Activated CD8-positive, alpha-beta T cell treated with anti-CD3 and anti-CD28 coated beads for 36 hours (primary cell): ENCODE data around the gene TMEM168. TPM values are rescaled to one million over a fixed set of nuclear protein-coding genes. Genes with fewer than 3 reads are reported as not detected.
"Not testable (repeated sequence)": the region's sequence is repeated elsewhere in the genome, so short reads cannot be mapped to it uniquely, and the experiment has no call there.

Experiments
- ATAC-seq: fragments of 200-7000 bp; cut with Tn5 transposase; one replicate; pipeline ENCODE4 v1.10.0; 2021; ENCODE audit warnings: mild to moderate bottlenecking, moderate library complexity
- CTCF ChIA-PET: fragments of 350-600 bp; sonication (Branson Sonifier 250); formaldehyde crosslinking; loops from one replicate; lab custom pipeline; 2021; ENCODE audit warnings: antibody characterized with exemption; lab: Charles Lee
- POLR2A ChIA-PET: fragments of 350-600 bp; sonication (Branson Sonifier 250); formaldehyde crosslinking; loops from one replicate; lab custom pipeline; 2021; ENCODE audit warnings: antibody characterized with exemption; lab: Charles Lee
- DNase-seq: peaks from one replicate; pipeline ENCODE4 v3.0.0-alpha.2; 2020
- H3K27ac Mint-ChIP-seq: one replicate; pipeline ENCODE4 v1.8.0; 2021; ENCODE audit warnings: mild to moderate bottlenecking, mixed read lengths
- H3K27me3 Mint-ChIP-seq: one replicate; pipeline ENCODE4 v1.8.0; 2021; ENCODE audit warnings: mixed read lengths
- H3K36me3 Mint-ChIP-seq: one replicate; pipeline ENCODE4 v1.8.0; 2021; ENCODE audit warnings: low read depth, mixed read lengths
- H3K4me1 Mint-ChIP-seq: one replicate; pipeline ENCODE4 v1.8.0; 2021; ENCODE audit warnings: low read depth, mixed read lengths
- H3K4me3 Mint-ChIP-seq: one replicate; pipeline ENCODE4 v1.8.0; 2021; ENCODE audit warnings: mild to moderate bottlenecking, moderate library complexity, mixed read lengths
- H3K9me3 Mint-ChIP-seq: one replicate; pipeline ENCODE4 v1.8.0; 2021; ENCODE audit warnings: mixed read lengths
- intact Hi-C: fragments of 100-400 bp; cut with micrococcal nuclease; formaldehyde crosslinking; loops from one replicate; pipeline ENCODE4 v1.10.0; 2022
- total RNA-seq, 2 experiments: library from RNA; stranded (reverse); gene quantifications; one replicate each; pipeline ENCODE4 v1.2.3, GENCODE V29; 2021
- TF ChIP-seq, protein P1 (sequence below): fragments of 200-600 bp; IDR thresholded peaks from one replicate; pipeline ENCODE4 v1.8.0; 2022; ENCODE audit warnings: antibody characterized with exemption, mild to moderate bottlenecking

The TMEM168 gene
- total RNA-seq, 2 experiments from 2014 or later: 15.2 to 15.5 TPM

DNA sequence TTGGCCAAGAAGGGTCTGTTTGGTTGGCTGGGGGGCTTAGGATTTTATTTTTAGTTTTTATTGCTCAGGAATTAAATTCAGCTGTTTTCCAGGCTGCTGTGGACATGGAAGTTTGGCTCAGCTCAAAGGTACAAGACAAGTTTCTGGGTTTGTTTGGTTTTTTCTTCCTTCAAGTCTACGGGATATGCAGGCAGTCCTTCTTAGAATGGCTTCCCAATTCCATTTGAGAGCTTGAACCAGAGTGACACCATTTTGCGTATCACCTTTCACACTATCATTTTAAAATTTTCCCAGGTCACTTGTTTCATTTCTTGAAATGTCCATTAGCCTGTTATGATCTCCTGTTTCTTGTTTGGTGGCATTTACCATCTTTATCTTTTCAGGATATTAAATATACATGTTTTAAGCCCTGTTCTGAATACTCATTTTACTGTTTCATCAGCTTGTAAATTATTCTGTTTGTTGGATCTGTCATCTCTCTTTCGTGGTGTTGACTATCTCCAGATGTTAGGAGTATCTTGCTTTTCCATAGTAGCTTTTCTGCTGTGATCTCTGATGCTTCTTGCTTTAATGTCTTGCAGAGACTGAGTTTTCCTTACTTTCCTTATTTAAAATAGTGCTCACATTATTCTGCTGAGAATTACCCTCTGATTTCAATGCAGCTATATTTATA, 9.4 kb upstream of the TMEM168 start:
- Mint-ChIP-seq H3K27ac (no peak overlapping the region), H3K4me3 (no peak overlapping the region), H3K36me3 (no peaks in the 10 kb centered on the region), H3K9me3 (no peaks in the 10 kb centered on the region), H3K4me1 (peaks cover under 1% of the 10 kb centered on the region), H3K27me3 (no peaks in the 10 kb centered on the region)
- TF ChIP-seq, protein P1, sequence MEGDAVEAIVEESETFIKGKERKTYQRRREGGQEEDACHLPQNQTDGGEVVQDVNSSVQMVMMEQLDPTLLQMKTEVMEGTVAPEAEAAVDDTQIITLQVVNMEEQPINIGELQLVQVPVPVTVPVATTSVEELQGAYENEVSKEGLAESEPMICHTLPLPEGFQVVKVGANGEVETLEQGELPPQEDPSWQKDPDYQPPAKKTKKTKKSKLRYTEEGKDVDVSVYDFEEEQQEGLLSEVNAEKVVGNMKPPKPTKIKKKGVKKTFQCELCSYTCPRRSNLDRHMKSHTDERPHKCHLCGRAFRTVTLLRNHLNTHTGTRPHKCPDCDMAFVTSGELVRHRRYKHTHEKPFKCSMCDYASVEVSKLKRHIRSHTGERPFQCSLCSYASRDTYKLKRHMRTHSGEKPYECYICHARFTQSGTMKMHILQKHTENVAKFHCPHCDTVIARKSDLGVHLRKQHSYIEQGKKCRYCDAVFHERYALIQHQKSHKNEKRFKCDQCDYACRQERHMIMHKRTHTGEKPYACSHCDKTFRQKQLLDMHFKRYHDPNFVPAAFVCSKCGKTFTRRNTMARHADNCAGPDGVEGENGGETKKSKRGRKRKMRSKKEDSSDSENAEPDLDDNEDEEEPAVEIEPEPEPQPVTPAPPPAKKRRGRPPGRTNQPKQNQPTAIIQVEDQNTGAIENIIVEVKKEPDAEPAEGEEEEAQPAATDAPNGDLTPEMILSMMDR: no peak
- ChIA-PET POLR2A (no interaction called here), CTCF (interaction anchor here (1.2 to 2.0 kb wide), 4 partner anchors 8 to 18 kb away, joined by 3 to 7 read pairs (median 4); no protein-coding TSS in a partner anchor)
- DNase-seq (no peak), ATAC-seq (no peak)
- intact Hi-C loops: loop anchor here (10.0 kb wide), 1 partner anchor 345 kb away; the partner anchor contains the start of gene IFRD1

DNA sequence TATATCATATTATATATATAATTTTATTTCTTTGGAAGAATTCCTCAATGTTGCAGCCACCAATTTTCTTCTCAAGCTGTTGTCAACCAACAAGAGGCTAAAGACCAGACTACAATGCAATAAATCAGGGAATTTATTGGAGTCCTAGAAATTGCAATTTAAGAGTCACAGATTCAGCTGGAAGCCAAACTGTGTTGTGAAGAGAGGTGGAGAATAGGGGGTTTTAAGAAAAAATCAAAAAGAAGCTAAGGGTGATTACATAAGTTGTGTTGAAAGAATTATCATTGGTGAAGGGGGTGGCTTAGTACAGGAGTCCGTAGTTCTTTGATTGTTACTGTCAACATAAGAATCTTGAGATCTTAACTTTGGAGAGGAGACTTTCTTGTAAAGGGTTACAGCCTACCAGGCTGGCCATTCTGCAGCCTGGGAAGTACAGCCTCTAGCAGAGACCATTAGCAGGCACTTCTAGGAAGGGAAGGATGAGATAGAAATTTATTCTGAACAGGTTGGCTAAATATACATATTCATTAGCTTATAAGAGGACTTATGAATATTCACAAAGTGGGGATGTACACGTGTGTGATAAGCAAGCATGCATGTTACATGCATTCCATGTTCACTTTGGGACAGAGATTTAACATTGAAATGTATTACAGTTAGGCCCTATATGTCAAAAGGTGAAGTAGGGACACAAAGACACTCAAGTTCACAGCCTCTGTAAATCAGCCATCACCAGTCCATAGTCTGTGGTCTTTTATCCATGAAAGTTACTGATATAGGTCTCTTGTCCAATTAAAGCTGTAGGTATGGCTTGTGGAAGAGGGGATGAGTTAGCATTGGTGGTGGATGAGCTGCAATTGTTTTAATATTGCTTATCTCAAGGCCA, 8.3 kb upstream of the TMEM168 start:
- ATAC-seq: peak; percentile 59
- H3K27ac Mint-ChIP-seq: no peak overlapping the region
- H3K9me3 Mint-ChIP-seq: no peaks in the 10 kb centered on the region
- no peak overlapping the region for H3K4me3 Mint-ChIP-seq
- no peak for DNase-seq
- ChIA-PET CTCF (interaction anchor here (1.2 to 2.0 kb wide), 3 partner anchors 7 to 16 kb away, joined by 3 to 7 read pairs (median 6); no protein-coding TSS in a partner anchor), POLR2A (no interaction called here)
- no peaks in the 10 kb centered on the region for H3K36me3 Mint-ChIP-seq
- no peaks in the 10 kb centered on the region for H3K27me3 Mint-ChIP-seq
- TF ChIP-seq, protein P1: no peak
- peaks cover 11% of the 10 kb centered on the region for H3K4me1 Mint-ChIP-seq
- intact Hi-C loops: loop anchor here (10.0 kb wide), 1 partner anchor 344 kb away; the partner anchor contains the start of gene IFRD1

DNA sequence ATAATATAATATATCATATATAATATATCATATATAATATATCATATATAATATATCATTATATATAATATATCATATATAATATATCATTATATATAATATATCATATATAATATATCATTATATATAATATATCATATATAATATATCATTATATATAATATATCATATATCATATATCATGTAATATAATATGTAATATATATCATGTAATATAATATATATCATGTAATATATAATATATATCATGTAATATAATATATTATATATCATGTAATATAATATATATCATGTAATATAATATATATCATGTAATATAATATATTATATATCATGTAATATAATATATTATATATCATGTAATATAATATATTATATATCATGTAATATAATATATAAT, 6.4 kb upstream of the TMEM168 start:
- H3K36me3 Mint-ChIP-seq, H3K27me3 Mint-ChIP-seq, DNase-seq, H3K27ac Mint-ChIP-seq, POLR2A ChIA-PET, ATAC-seq, H3K9me3 Mint-ChIP-seq, H3K4me3 Mint-ChIP-seq, CTCF ChIA-PET: not testable (repeated sequence)
- intact Hi-C loops: loop anchor here (10.0 kb wide), 1 partner anchor 342 kb away; the partner anchor contains the start of gene IFRD1
- H3K4me1 Mint-ChIP-seq: peaks cover 13% of the 10 kb centered on the region

DNA sequence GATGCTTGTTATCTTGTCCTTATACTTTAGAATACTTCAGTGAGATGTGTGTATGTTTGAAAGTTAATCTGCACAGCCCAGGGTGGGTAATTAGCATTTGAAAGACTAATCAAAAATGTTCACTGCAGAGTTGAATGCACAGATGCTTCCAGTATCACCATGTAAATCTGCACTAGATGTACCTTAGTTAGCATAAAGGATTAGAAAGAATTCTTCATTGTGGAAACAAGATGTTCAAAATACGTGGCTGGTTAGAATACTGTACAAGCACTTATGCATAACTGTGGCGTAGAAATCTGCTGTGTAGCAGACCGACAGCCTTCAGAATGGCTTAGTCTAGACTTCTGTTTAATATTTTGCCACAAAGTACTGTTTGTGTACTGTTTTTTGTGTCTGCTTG, 2.2 kb upstream of the TMEM168 start:
- CTCF ChIA-PET: no interaction called here
- peaks cover 34% of the 10 kb centered on the region for H3K4me1 Mint-ChIP-seq
- peaks cover 8% of the 10 kb centered on the region for H3K36me3 Mint-ChIP-seq
- POLR2A ChIA-PET: no interaction called here
- TF ChIP-seq, protein P1: no peak
- no peak for ATAC-seq
- no peak for DNase-seq
- H3K27me3 Mint-ChIP-seq: no peaks in the 10 kb centered on the region
- no peak overlapping the region for H3K27ac Mint-ChIP-seq
- intact Hi-C loops: loop anchor here (10.0 kb wide), 1 partner anchor 338 kb away; the partner anchor contains the start of gene IFRD1
- H3K9me3 Mint-ChIP-seq: no peaks in the 10 kb centered on the region
- H3K4me3 Mint-ChIP-seq: no peak overlapping the region

DNA sequence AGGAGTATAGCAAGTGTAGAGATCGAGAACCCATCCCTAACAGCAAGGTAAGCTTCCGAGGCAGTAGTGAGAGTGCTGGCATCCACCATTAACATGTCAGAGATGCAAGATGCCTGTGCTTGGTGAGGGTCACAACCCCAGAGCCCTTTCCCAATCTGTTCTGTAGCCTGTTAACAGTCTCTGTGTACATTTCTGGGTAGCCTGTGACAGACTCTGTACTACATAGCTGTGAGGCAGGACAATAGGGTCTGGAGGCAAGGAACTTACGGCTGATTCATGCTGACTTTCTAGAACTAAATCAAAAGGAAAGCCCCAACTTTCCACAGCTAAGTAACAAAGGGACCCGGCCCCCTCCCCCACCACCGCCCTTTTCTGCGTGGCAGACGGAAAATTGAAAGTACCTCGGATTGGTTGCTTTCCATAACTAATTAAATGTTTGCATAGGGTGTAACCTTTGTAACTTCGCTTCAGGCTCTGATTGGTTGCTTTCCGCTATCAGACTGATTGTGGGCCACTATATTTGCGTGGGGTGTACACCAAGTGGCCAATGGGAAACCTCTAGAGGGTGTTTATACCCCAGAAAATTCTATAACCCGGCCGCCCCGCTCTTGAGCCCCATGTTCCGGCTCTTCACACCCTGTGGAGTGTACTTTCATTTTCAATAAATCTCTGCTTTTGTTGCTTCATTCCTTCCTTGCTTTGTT, 1.4 kb upstream of the TMEM168 start:
- POLR2A ChIA-PET: interaction anchor here (0.5 to 2.5 kb wide), 2 partner anchors 341 to 1205 kb away, joined by 3 to 6 read pairs; partner anchors contain the start of gene IFRD1

More for the DNA sequence above, 1.4 kb upstream of the TMEM168 start:
- intact Hi-C loops: loop anchor here (10.0 kb wide), 1 partner anchor 337 kb away; the partner anchor contains the start of gene IFRD1
- Mint-ChIP-seq H3K27me3 (no peaks in the 10 kb centered on the region), H3K27ac (no peak overlapping the region), H3K36me3 (peaks cover 12% of the 10 kb centered on the region), H3K9me3 (no peaks in the 10 kb centered on the region), H3K4me1 (peaks cover 40% of the 10 kb centered on the region), H3K4me3 (peak overlapping the region; percentile 98)
- CTCF ChIA-PET: interaction anchor here (1.7 kb wide), 1 partner anchor 8 kb away, joined by 6 read pairs; no protein-coding TSS in a partner anchor
- DNase-seq: no peak
- no peak for ATAC-seq
- TF ChIP-seq, protein P1: no peak
